Sigmoid colon (tissue), 4 donors: ENCODE measurements around the gene KRT82.

ENCODE experiments used
- CTCF ChIP-seq, 4 experiments: fragments of 450-650 bp in 3 of 4; fragments of 200-600 bp in 1 of 4; IDR thresholded peaks; one replicate each; pipeline ENCODE4 v1.5.1; 2016 to 2019; ENCODE audit warnings: antibody characterized with exemption in 4 of 4, mild to moderate bottlenecking in 3 of 4, moderate library complexity in 2 of 4
- POLR2A ChIP-seq, 2 donors: fragments of 450-650 bp; IDR thresholded peaks; one replicate each; pipeline ENCODE4 v1.6.1; 2016; ENCODE audit warnings: antibody characterized with exemption in 2 of 2, mild to moderate bottlenecking in 2 of 2, moderate library complexity in 2 of 2
- POLR2AphosphoS5 ChIP-seq, 4 donors: sonication (generic); formaldehyde crosslinking; IDR thresholded peaks; one replicate each; pipeline ENCODE4 v1.6.1; 2017; ENCODE audit warnings: antibody characterized with exemption in 4 of 4

GRCh38 chr12:52379536-52379935 is 26.6 kb downstream of the KRT82 start:
- TF ChIP-seq CTCF (IDR thresholded peaks at IDR 0.05) (no peak), POLR2A (IDR thresholded peaks at IDR 0.05) (no peak), POLR2AphosphoS5 (IDR thresholded peaks at IDR 0.05) (no peak)
